ENCODE data around the gene ARHGEF4. TPM values are rescaled to one million over a fixed set of nuclear protein-coding genes. Genes with fewer than 3 reads are reported as not detected.

Gene ARHGEF4
- total RNA-seq, 2 donors from 2014 or later: 2.8 to 6.5 TPM

DNA sequence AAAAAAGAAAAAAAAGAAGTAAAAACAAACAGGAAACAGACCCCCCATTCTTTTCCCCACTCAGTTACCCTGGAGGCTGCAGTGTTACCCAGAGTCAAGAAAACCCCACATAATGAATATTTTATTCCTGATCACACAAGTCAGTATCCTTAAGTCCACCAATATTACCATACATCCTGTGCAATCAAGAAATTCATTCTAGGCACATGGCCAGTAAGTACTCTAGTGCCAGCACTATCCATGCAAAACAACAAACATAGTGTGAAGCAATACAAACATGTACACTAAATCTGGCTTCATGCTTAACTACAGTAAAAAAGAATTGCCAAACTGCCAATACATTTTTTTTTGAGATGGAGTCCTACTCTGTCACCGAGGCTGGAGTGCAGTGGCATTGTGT, 145.0 kb downstream of the ARHGEF4 start:
- DNase-seq (ENCODE audit: low spot score): no peak
- Histone ChIP-seq H3K27me3 (replicated peaks; ENCODE audit: insufficient read depth) (no peaks in the 10 kb centered on the region), H3K27ac (no peak overlapping the region), H3K9me3 (no peaks in the 10 kb centered on the region), H3K4me3 (no peak overlapping the region), H3K36me3 (no peaks in the 10 kb centered on the region), H3K4me1 (ENCODE audit: control insufficient read depth in 1 of 2, low read depth in 2 of 2) (no peaks in the 10 kb centered on the region)
- no peak for ATAC-seq (ENCODE audit: insufficient number of reproducible peaks, low FRiP score, low read depth)
- no peak for TF ChIP-seq CTCF (IDR thresholded peaks at IDR 0.05)

DNA sequence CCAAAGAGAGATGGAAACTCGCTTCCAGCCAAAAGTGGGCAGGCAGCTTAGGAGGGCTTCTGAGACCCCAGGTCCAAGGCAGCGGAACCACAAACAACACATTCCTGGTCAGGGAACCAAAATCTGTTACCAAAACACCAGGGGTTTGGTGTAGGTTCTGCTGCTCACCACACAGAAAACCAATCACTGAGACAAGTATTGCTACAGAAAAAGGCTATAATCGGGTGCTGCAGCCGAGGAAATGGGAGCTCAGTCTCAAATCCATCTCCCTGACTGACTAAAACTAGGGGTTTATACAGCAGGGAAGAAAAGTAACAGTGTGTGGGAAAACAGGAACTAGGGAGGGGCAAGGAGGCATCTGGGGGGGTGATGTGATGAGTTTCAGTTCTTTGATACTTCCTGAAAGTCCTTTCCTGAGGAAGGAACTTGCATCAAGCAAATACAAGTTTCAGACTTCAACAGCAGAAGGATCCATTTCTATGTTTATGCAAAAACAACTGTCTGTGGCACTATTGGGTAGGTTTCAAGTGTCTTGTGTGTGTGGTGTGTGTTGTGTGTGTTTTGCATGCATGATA, 148.6 kb downstream of the ARHGEF4 start:
- Histone ChIP-seq H3K27me3 (replicated peaks; ENCODE audit: insufficient read depth) (no peaks in the 10 kb centered on the region), H3K4me1 (ENCODE audit: control insufficient read depth in 1 of 2, low read depth in 2 of 2) (no peaks in the 10 kb centered on the region), H3K27ac (no peak overlapping the region), H3K4me3 (no peak overlapping the region), H3K9me3 (no peaks in the 10 kb centered on the region), H3K36me3 (no peaks in the 10 kb centered on the region)
- no peak for DNase-seq (ENCODE audit: low spot score)
- ATAC-seq (ENCODE audit: insufficient number of reproducible peaks, low FRiP score, low read depth): no peak
- no peak for TF ChIP-seq CTCF (IDR thresholded peaks at IDR 0.05)

GRCh38 chr2:130985831-130986649, 149.3 kb downstream of the ARHGEF4 start:
- no peaks in the 10 kb centered on the region for H3K9me3 ChIP-seq
- H3K4me3 ChIP-seq: no peak overlapping the region
- no peaks in the 10 kb centered on the region for H3K36me3 ChIP-seq
- DNase-seq (ENCODE audit: low spot score) (no peak), ATAC-seq (ENCODE audit: insufficient number of reproducible peaks, low FRiP score, low read depth) (no peak)
- no peak overlapping the region for H3K27ac ChIP-seq
- no peak for TF ChIP-seq CTCF (IDR thresholded peaks at IDR 0.05)
- H3K27me3 ChIP-seq (replicated peaks; ENCODE audit: insufficient read depth): no peaks in the 10 kb centered on the region
- no peaks in the 10 kb centered on the region for H3K4me1 ChIP-seq (ENCODE audit: control insufficient read depth in 1 of 2, low read depth in 2 of 2)

- Histone ChIP-seq H3K4me1 (ENCODE audit: control insufficient read depth in 1 of 2, low read depth in 2 of 2) (no peaks in the 10 kb centered on the region), H3K36me3 (no peaks in the 10 kb centered on the region), H3K4me3 (no peak overlapping the region), H3K27me3 (replicated peaks; ENCODE audit: insufficient read depth) (no peaks in the 10 kb centered on the region), H3K27ac (no peak overlapping the region), H3K9me3 (no peaks in the 10 kb centered on the region)
- no peak for TF ChIP-seq CTCF (IDR thresholded peaks at IDR 0.05)
- no peak for ATAC-seq (ENCODE audit: insufficient number of reproducible peaks, low FRiP score, low read depth)
- no peak for DNase-seq (ENCODE audit: low spot score)
Observed at GRCh38 chr2:130986890-130987493, 150.3 kb downstream of the ARHGEF4 start.

All from thoracic aorta (tissue), 2 donors.